ENCODE data around the gene WSCD1. TPM values are rescaled to one million over a fixed set of nuclear protein-coding genes. Genes with fewer than 3 reads are reported as not detected.

The WSCD1 gene
- polyA plus RNA-seq, 3 donors = 1.2 to 1.9 (median 1.3) TPM

GRCh38 chr17:6054372-6054771 is 15.8 kb upstream of the WSCD1 start:
- no peak overlapping the region for H3K27ac ChIP-seq (ENCODE audit: low read depth, low read length)
- WGBS, 3 donors = 75 to 87% (median 80%) methylated on average over 3 of the region's 3 CpGs

GRCh38 chr17:6056104-6056503 is 14.1 kb upstream of the WSCD1 start:
- WGBS, 3 donors = 73 to 89% (median 85%) methylated on average over 2 of the region's 2 CpGs
- no peak overlapping the region for H3K27ac ChIP-seq (ENCODE audit: low read depth, low read length)

GRCh38 chr17:6057562-6057961 is 12.6 kb upstream of the WSCD1 start:
- H3K27ac ChIP-seq (ENCODE audit: low read depth, low read length) = no peak overlapping the region
- WGBS, 3 donors = 49 to 61% (median 50%) methylated on average over 8 of the region's 8 CpGs

GRCh38 chr17:6059406-6059805 is 10.8 kb upstream of the WSCD1 start:
- no peak overlapping the region for H3K27ac ChIP-seq (ENCODE audit: low read depth, low read length)
- 62 to 84% (median 81%) methylated on average over 8 of the region's 8 CpGs for WGBS, 3 donors

GRCh38 chr17:6061290-6061689 is 8.9 kb upstream of the WSCD1 start:
- H3K27ac ChIP-seq (ENCODE audit: low read depth, low read length) = no peak overlapping the region
- 33 to 58% (median 58%) methylated on average over 5 of the region's 5 CpGs for WGBS, 3 donors

GRCh38 chr17:6064868-6065267 is 5.3 kb upstream of the WSCD1 start:
- no peak overlapping the region for H3K27ac ChIP-seq (ENCODE audit: low read depth, low read length)
- WGBS, 3 donors = 32 to 60% (median 58%) methylated on average over 6 of the region's 6 CpGs

- WGBS, 3 donors = 70 to 79% (median 73%) methylated on average over 7 of the region's 7 CpGs
Measured at GRCh38 chr17:6065351-6065750, 4.8 kb upstream of the WSCD1 start.

GRCh38 chr17:6066183-6066948 is 3.8 kb upstream of the WSCD1 start:
- no peak overlapping the region for H3K27ac ChIP-seq (ENCODE audit: low read depth, low read length)
- WGBS, 3 donors = 71 to 82% (median 80%) methylated on average over 10 of the region's 10 CpGs

More at GRCh38 chr17:6065351-6065750, 4.8 kb upstream of the WSCD1 start:
- no peak overlapping the region for H3K27ac ChIP-seq (ENCODE audit: low read depth, low read length)

GRCh38 chr17:6067060-6067459 is 3.1 kb upstream of the WSCD1 start:
- WGBS, 3 donors = 68 to 74% (median 73%) methylated on average over 5 of the region's 5 CpGs
- no peak overlapping the region for H3K27ac ChIP-seq (ENCODE audit: low read depth, low read length)

- no peak overlapping the region for H3K27ac ChIP-seq (ENCODE audit: low read depth, low read length)
Measured at GRCh38 chr17:6070430-6070912, 292 bp downstream of the WSCD1 start.

GRCh38 chr17:6070913-6071511 is 833 bp downstream of the WSCD1 start:
- WGBS, 3 donors = 3 to 4% (median 3%) methylated on average over 38 to 39 of the region's 39 CpGs
- H3K27ac ChIP-seq (ENCODE audit: low read depth, low read length) = no peak overlapping the region

More at GRCh38 chr17:6070430-6070912, 292 bp downstream of the WSCD1 start:
- WGBS, 3 donors = 0 to 2% (median 2%) methylated on average over 34 to 65 of the region's 70 CpGs

GRCh38 chr17:6071528-6072065 is 1.4 kb downstream of the WSCD1 start:
- H3K27ac ChIP-seq (ENCODE audit: low read depth, low read length) = no peak overlapping the region
- WGBS, 3 donors = 63 to 73% (median 70%) methylated on average over 7 of the region's 7 CpGs

GRCh38 chr17:6072157-6072556 is 2.0 kb downstream of the WSCD1 start:
- no peak overlapping the region for H3K27ac ChIP-seq (ENCODE audit: low read depth, low read length)
- 89 to 92% (median 90%) methylated on average over 3 of the region's 3 CpGs for WGBS, 3 donors

- H3K27ac ChIP-seq (ENCODE audit: low read depth, low read length) = no peak overlapping the region
- 72 to 91% (median 73%) methylated on average over 5 of the region's 5 CpGs for WGBS, 3 donors
Measured at GRCh38 chr17:6072611-6073010, 2.4 kb downstream of the WSCD1 start.

GRCh38 chr17:6073620-6074019 is 3.4 kb downstream of the WSCD1 start:
- H3K27ac ChIP-seq (ENCODE audit: low read depth, low read length) = no peak overlapping the region
- 89 to 94% (median 92%) methylated on average over 7 of the region's 7 CpGs for WGBS, 3 donors

- 68 to 78% (median 74%) methylated on average over 6 of the region's 6 CpGs for WGBS, 3 donors
- H3K27ac ChIP-seq (ENCODE audit: low read depth, low read length) = no peak overlapping the region
Measured at GRCh38 chr17:6075050-6075449, 4.9 kb downstream of the WSCD1 start.

GRCh38 chr17:6075845-6076244 is 5.7 kb downstream of the WSCD1 start:
- 74 to 94% (median 78%) methylated on average over 8 of the region's 8 CpGs for WGBS, 3 donors
- H3K27ac ChIP-seq (ENCODE audit: low read depth, low read length) = no peak overlapping the region

- no peak overlapping the region for H3K27ac ChIP-seq (ENCODE audit: low read depth, low read length)
- WGBS, 3 donors = 76 to 84% (median 78%) methylated on average over 5 of the region's 5 CpGs
Measured at GRCh38 chr17:6077752-6078151, 7.6 kb downstream of the WSCD1 start.

GRCh38 chr17:6078458-6078871 is 8.3 kb downstream of the WSCD1 start:
- 77 to 89% (median 85%) methylated on average over 9 of the region's 9 CpGs for WGBS, 3 donors

More at GRCh38 chr17:6078458-6078871, 8.3 kb downstream of the WSCD1 start:
- H3K27ac ChIP-seq (ENCODE audit: low read depth, low read length) = no peak overlapping the region

Measured in adipose tissue (tissue), 3 donors.